CD14-positive monocyte (primary cell): ENCODE data around the gene TLNRD1. TPM values are rescaled to one million over a fixed set of nuclear protein-coding genes. Genes with fewer than 3 reads are reported as not detected.

ENCODE experiments used
- DNase-seq, 3 donors: peaks; one replicate each; pipeline ENCODE4 v3.0.0-alpha.2; 2011 to 2022
- H2AFZ ChIP-seq: 2 replicates; pipeline ENCODE4 v1.6.0; 2012; ENCODE audit warnings: mild to moderate bottlenecking, low read depth, low read length, inconsistent platforms; ENCODE audit not compliant: insufficient read depth, poor library complexity, severe bottlenecking
- H3K27ac ChIP-seq, 2 donors: 1 replicate in 1 of 2; 2 replicates in 1 of 2; pipeline ENCODE4 v1.5.1; 2012 to 2013; ENCODE audit warnings: low read length in 2 of 2, control low read depth in 1 of 2, inconsistent platforms in 1 of 2, low read depth in 1 of 2, mild to moderate bottlenecking in 1 of 2
- H3K27me3 ChIP-seq, 2 donors: one replicate each; pipeline versions ENCODE4 v1.6.0 to v1.6.1; 2011 to 2013; ENCODE audit warnings: low read length in 2 of 2; ENCODE audit not compliant: control insufficient read depth in 2 of 2, insufficient read depth in 2 of 2
- H3K36me3 ChIP-seq, 2 donors: replicated peaks in 1 of 2; 1 replicate in 1 of 2; 2 replicates in 1 of 2; pipeline versions ENCODE4 v1.5.1 to v1.6.1; 2012 to 2013; ENCODE audit warnings: low read length in 2 of 2, control low read depth in 1 of 2, inconsistent platforms in 1 of 2, mild to moderate bottlenecking in 1 of 2; ENCODE audit not compliant: insufficient read depth in 2 of 2, control insufficient read depth in 1 of 2
- H3K4me1 ChIP-seq, 2 donors: 1 replicate in 1 of 2; 2 replicates in 1 of 2; pipeline versions ENCODE4 v1.5.1 to v1.6.1; 2012 to 2013; ENCODE audit warnings: low read length in 2 of 2, control low read depth in 1 of 2, inconsistent platforms in 1 of 2, mild to moderate bottlenecking in 1 of 2, moderate library complexity in 1 of 2; ENCODE audit not compliant: insufficient read depth in 2 of 2, control insufficient read depth in 1 of 2
- H3K4me2 ChIP-seq: replicated peaks from 2 replicates; pipeline ENCODE3; 2012; ENCODE audit warnings: low read length, moderate library complexity, mild to moderate bottlenecking; ENCODE audit not compliant: poor library complexity, severe bottlenecking; ENCODE audit errors: extremely low read depth
- H3K4me3 ChIP-seq, 3 experiments: fragments of 200-600 bp in 1 of 3; sonication (generic) in 1 of 3; replicated peaks in 1 of 3; 1 replicate in 2 of 3; 2 replicates in 1 of 3; pipeline ENCODE4 v1.5.1; 2011 to 2013; ENCODE audit warnings: low read length in 3 of 3, mild to moderate bottlenecking in 3 of 3, control low read depth in 2 of 3, low read depth in 2 of 3, inconsistent platforms in 1 of 3, moderate library complexity in 1 of 3
- H3K79me2 ChIP-seq: 2 replicates; pipeline ENCODE4 v1.6.0; 2012; ENCODE audit warnings: mild to moderate bottlenecking, control low read depth, inconsistent platforms, low read length, moderate library complexity; ENCODE audit not compliant: insufficient read depth
- H3K9ac ChIP-seq: 2 replicates; pipeline ENCODE4 v1.6.0; 2017; ENCODE audit warnings: low read length, mild to moderate bottlenecking; ENCODE audit not compliant: insufficient read depth, poor library complexity, severe bottlenecking
- H3K9me3 ChIP-seq, 2 donors: replicated peaks in 1 of 2; 1 replicate in 1 of 2; 2 replicates in 1 of 2; pipeline versions ENCODE4 v1.5.1 to v1.6.1; 2012 to 2013; ENCODE audit warnings: low read length in 2 of 2, control low read depth in 1 of 2; ENCODE audit not compliant: control insufficient read depth in 1 of 2, insufficient read depth in 1 of 2
- H4K20me1 ChIP-seq: 2 replicates; pipeline ENCODE4 v1.6.0; 2012; ENCODE audit warnings: mild to moderate bottlenecking, low read length, control low read depth, moderate library complexity; ENCODE audit not compliant: insufficient read depth
- H3K27ac Mint-ChIP-seq, 7 donors: one replicate each; pipeline ENCODE4 v1.8.0; 2020; ENCODE audit warnings: mild to moderate bottlenecking in 7 of 7, mixed read lengths in 7 of 7, moderate library complexity in 6 of 7, inconsistent platforms in 2 of 7
- H3K27me3 Mint-ChIP-seq, 3 donors: one replicate each; pipeline ENCODE4 v1.8.0; 2021 to 2022; ENCODE audit warnings: low read depth in 3 of 3, mild to moderate bottlenecking in 3 of 3, mixed read lengths in 3 of 3, moderate library complexity in 3 of 3, inconsistent platforms in 1 of 3
- H3K36me3 Mint-ChIP-seq, 2 donors: one replicate each; pipeline ENCODE4 v1.8.0; 2020; ENCODE audit warnings: mixed read lengths in 2 of 2, inconsistent platforms in 1 of 2, mild to moderate bottlenecking in 1 of 2
- H3K4me1 Mint-ChIP-seq: one replicate; pipeline ENCODE4 v1.8.0; 2020; ENCODE audit warnings: mild to moderate bottlenecking, mixed read lengths
- H3K4me3 Mint-ChIP-seq, 2 donors: one replicate each; pipeline ENCODE4 v1.8.0; 2020; ENCODE audit warnings: mild to moderate bottlenecking in 2 of 2, mixed read lengths in 2 of 2, moderate library complexity in 1 of 2
- H3K9me3 Mint-ChIP-seq, 7 donors: one replicate each; pipeline ENCODE4 v1.8.0; 2020 to 2022; ENCODE audit warnings: mixed read lengths in 7 of 7, mild to moderate bottlenecking in 6 of 7, moderate library complexity in 6 of 7, inconsistent platforms in 2 of 7
- CTCF ChIP-seq: fragments of 200-600 bp; IDR thresholded peaks from one replicate; pipeline ENCODE4 v1.8.0; 2022; ENCODE audit warnings: antibody characterized with exemption, mild to moderate bottlenecking
- WGBS: methylation state at CpG from one replicate; pipeline ENCODE4 v1.1.5; 2013; ENCODE audit warnings: missing lambda C conversion rate; ENCODE audit not compliant: insufficient coverage; 5-methylcytosine and 5-hydroxymethylcytosine counted together
- intact Hi-C, 2 donors: fragments of 100-400 bp; cut with micrococcal nuclease; formaldehyde crosslinking; loops; one replicate each; pipeline versions ENCODE4 v1.15.0 to v1.15.1; 2023
- polyA plus RNA-seq, 3 donors: library from polyadenylated mRNA; depleted of rRNA in 1 of 3; unstranded in 2 of 3; stranded (reverse) in 1 of 3; fragments of 300-500 nt in 2 of 3; fragments of >200 nt in 1 of 3; fragmentation: Illumina TruSeq in 2 of 3; gene quantifications; 1 replicate in 2 of 3; 2 replicates in 1 of 3; pipeline ENCODE4 v1.2.3, GENCODE V29; 2012 to 2021

The TLNRD1 gene
- polyA plus RNA-seq, 3 donors: 2.6 to 12.6 (median 3.4) TPM

GRCh38 chr15:80971143-80971542, 29.6 kb upstream of the TLNRD1 start:
- Histone ChIP-seq H3K36me3 (peaks cover 20 to 65% of the 10 kb centered on the region in 2 donors), H3K27ac (no peak overlapping the region), H3K4me3 (no peak overlapping the region), H3K4me2 (no peak overlapping the region), H3K79me2 (no peaks in the 10 kb centered on the region), H4K20me1 (peaks cover 4% of the 10 kb centered on the region), H3K27me3 (no peaks in the 10 kb centered on the region), H3K4me1 (no peaks in the 10 kb centered on the region), H3K9me3 (no peaks in the 10 kb centered on the region), H3K9ac (no peak overlapping the region), H2AFZ (no peak overlapping the region)
- DNase-seq: no peak
- WGBS: 95% methylated on average over 2 of the region's 2 CpGs
- intact Hi-C loops: loop anchor here (5.0 to 10.0 kb wide), 2 partner anchors 134 to 514 kb away; no protein-coding TSS in a partner anchor
- peak overlapping the region in 3 of 7 donors; percentile 40 to 56 (median 42) for H3K27ac Mint-ChIP-seq
- no peaks in the 10 kb centered on the region for H3K4me1 Mint-ChIP-seq
- peaks cover 0 to 2% (median 0%) of the 10 kb centered on the region in 7 donors for H3K9me3 Mint-ChIP-seq
- no peak for TF ChIP-seq CTCF
- H3K4me3 Mint-ChIP-seq: no peak overlapping the region
- H3K27me3 Mint-ChIP-seq: peaks cover 0 to 4% (median 0%) of the 10 kb centered on the region in 3 donors
- H3K36me3 Mint-ChIP-seq: peaks cover 40 to 51% of the 10 kb centered on the region in 2 donors

GRCh38 chr15:80972276-80972675, 28.4 kb upstream of the TLNRD1 start:
- Histone ChIP-seq H3K27me3 (no peaks in the 10 kb centered on the region), H3K9me3 (no peaks in the 10 kb centered on the region), H3K9ac (no peak overlapping the region), H3K4me3 (no peak overlapping the region), H3K36me3 (peaks cover 31 to 76% of the 10 kb centered on the region in 2 donors), H3K4me1 (no peaks in the 10 kb centered on the region), H2AFZ (no peak overlapping the region), H4K20me1 (peaks cover 11% of the 10 kb centered on the region), H3K27ac (no peak overlapping the region), H3K79me2 (peaks cover 9% of the 10 kb centered on the region), H3K4me2 (no peak overlapping the region)
- DNase-seq: no peak
- WGBS: 100% methylated on average over 1 of the region's 3 CpGs
- H3K4me3 Mint-ChIP-seq: no peak overlapping the region
- H3K27ac Mint-ChIP-seq: no peak overlapping the region
- H3K36me3 Mint-ChIP-seq: peaks cover 46 to 62% of the 10 kb centered on the region in 2 donors
- H3K4me1 Mint-ChIP-seq: no peaks in the 10 kb centered on the region
- no peak for TF ChIP-seq CTCF
- H3K27me3 Mint-ChIP-seq: peaks cover 0 to 4% (median 0%) of the 10 kb centered on the region in 3 donors
- intact Hi-C loops: loop anchor here (5.0 to 10.0 kb wide), 2 partner anchors 133 to 515 kb away; no protein-coding TSS in a partner anchor
- H3K9me3 Mint-ChIP-seq: peaks cover 0 to 2% (median 0%) of the 10 kb centered on the region in 7 donors
